Activated CD8-positive, alpha-beta memory T cell treated with anti-CD3 and anti-CD28 coated beads, Interleukin-2, amount 50 U/mL, for 24 hours (primary cell): ENCODE results near the gene GFAP.

Source experiments
- DNase-seq: peaks from one replicate; pipeline ENCODE4 v3.0.0-alpha.2; 2020; ENCODE audit errors: extremely low read depth

The GFAP gene

DNA sequence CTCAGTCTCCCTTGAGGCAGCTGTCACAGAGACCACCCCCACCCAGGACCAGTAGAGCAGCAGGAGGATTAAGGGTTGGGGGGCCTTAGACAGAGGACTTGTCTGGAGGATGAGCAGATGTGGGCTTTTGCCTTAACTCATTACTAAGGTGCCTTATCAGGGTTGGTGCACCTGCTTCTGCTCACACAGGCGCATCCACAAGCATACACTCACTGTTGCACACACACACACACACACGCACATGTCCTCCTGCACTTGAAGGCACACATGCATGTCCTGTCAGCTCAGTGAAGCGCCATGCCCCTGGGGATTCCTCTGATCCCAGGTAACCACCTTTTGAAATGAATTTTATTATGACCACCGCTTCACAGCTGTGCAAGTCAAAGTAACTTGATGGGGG is 1.2 kb downstream of the GFAP start:
- no peak for DNase-seq

- DNase-seq = no peak
Measured at GRCh38 chr17:44913676-44914075, 1.6 kb downstream of the GFAP start.

GRCh38 chr17:44912763-44913544 is 2.3 kb downstream of the GFAP start:
- no peak for DNase-seq

- no peak for DNase-seq
Measured at GRCh38 chr17:44911133-44912001, 3.9 kb downstream of the GFAP start.

DNA sequence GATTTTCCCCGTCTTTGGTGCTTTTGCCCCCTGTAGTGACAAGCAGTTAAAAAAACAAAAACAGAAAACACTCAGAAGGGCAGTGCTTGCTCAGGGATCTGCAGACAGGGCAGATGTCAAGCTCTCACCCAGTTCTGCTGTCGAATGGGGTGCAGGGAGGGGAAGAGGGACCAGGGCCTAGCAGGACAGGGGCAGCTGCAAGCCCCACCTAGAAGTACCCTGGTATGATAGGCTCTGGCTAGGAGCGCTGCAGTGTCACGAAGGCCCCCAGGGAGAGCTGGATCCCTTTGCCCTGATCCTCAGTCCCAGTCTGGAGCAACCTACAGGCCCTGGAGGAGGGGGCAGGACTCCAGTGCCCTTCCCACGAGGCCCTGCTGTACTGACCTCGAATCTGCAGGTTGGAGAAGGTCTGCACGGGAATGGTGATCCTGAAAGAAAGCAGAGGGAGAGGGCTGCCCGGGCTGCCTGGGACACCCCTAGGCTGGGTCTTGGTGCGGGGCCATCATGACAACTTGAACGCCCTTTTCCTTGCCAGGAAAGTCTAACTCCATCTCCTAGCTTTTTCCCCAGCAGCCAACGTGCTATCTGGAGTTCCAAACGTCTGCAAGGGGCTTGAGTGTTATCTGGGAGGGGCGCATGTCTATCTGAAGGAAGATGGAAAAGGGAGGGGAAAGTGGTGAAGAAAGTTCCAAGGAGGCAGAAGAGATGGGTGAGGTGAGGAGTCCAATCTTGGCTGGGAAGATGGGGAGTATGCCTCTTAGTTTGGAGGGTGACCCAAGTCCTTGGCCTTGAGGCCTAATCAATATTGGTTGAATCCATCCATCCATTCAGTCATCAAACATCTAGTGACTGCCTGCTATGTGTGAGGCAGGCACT is 4.8 kb downstream of the GFAP start:
- no peak for DNase-seq

- no peak for DNase-seq
Measured at GRCh38 chr17:44909681-44910144, 5.6 kb downstream of the GFAP start.

GRCh38 chr17:44908761-44909326 is 6.5 kb downstream of the GFAP start:
- DNase-seq = no peak

DNA sequence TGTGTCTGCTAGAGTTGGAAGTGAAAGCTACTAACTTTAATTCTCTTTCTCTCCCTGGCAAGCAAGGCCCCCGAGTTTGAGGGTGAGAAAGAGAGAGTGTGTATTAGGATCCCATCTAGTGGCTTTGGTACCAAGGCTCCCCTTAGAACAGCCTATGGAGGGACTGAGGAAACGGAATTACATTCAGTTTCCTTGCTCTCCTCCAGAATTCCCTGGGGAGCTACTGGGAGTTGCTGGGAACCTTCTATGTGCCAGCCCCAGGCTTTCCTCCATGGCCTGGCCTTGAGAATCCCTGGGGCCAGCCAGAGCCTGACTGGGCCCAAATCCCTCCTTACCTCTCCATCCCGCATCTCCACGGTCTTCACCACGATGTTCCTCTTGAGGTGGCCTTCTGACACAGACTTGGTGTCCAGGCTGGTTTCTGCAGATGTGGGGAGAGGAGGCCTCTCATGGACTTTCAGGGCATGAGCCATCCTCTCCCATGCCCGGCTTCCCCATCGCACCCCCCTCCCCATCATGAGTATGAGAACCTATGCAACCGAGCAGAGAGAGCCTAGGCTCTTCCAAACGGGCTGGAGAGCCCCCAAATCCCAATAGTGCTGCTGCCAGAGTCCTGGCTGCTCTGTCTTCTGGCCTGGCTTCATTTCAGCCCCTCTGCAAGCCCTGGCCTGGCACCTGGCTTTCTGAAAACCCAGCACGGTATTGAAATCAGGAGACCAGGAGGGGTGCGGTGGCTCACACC is 7.4 kb downstream of the GFAP start:
- DNase-seq = no peak

DNA sequence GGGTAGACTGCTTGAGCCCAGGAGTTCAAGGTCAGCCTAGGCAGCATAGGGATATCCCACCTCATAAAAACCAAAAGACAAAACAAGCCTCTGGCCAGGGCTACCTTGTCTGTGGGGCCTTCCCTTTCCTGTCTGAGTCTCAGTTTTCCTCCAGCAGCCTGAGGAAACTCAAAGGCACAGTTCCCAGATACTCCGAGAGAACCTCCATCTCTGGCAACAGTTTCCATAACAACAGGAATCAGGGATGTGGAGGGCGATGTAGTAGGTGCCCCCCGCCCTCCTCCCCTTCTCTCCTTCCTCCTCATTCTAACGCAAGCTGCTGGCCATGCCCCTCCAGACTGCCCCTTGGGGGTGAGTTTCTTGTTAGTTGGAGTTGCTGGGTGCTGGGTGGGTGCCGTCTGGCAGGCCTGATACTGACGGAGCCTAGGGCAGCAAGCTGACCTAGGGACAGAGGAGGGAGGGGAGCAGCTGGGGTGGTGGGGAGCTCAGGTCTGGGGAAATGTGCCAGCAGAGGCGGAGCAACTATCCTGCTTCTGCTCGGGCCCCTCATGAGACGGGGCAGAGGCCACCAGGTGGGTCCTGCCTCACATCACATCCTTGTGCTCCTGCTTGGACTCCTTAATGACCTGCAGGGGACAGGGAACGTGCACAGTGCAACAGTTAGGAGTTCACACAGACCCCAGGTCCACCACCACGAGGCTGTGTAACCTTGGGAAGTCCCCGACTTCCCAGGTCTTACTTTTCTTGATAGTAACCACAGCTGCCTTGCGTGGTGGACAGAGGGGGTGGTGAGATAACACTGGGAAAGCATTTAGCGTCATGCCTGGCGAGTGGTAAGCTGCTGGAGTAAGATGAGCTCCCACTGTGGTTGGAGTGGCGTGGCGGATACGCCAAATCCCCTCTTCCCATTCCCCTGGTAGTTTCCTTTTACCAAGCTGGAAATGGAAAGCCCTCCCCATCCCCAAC is 8.3 kb downstream of the GFAP start:
- no peak for DNase-seq

DNA sequence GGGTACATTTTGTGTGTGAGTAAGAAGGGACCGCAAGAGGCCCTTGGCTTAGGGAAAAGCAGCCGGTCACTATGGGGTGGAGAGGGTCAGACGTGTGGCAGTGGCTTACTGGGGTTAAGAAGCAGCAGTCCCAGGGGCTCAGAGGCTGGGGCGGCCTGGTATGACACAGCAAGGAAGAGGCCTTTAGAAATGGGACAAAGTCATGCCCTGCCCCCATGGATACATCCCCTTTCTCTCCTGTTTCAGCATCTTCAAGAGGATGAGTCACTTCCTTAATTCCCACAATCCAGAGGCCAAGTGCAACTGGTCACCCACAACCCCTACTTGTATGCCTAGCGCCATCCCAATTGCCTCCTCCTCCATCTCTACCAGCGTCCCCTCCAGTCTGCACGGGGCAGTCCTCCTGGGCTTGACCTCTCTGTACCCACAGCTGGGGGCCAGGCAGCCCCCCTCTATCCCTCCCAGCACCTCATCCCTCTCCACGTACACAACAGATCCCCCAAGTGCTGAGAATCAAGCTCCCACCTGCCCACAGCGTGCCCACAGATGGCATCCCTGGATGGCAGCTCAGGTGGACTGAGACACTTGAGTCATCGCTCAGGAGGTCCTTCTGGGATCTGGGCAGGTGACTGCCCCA is 9.2 kb downstream of the GFAP start:
- DNase-seq = no peak

DNA sequence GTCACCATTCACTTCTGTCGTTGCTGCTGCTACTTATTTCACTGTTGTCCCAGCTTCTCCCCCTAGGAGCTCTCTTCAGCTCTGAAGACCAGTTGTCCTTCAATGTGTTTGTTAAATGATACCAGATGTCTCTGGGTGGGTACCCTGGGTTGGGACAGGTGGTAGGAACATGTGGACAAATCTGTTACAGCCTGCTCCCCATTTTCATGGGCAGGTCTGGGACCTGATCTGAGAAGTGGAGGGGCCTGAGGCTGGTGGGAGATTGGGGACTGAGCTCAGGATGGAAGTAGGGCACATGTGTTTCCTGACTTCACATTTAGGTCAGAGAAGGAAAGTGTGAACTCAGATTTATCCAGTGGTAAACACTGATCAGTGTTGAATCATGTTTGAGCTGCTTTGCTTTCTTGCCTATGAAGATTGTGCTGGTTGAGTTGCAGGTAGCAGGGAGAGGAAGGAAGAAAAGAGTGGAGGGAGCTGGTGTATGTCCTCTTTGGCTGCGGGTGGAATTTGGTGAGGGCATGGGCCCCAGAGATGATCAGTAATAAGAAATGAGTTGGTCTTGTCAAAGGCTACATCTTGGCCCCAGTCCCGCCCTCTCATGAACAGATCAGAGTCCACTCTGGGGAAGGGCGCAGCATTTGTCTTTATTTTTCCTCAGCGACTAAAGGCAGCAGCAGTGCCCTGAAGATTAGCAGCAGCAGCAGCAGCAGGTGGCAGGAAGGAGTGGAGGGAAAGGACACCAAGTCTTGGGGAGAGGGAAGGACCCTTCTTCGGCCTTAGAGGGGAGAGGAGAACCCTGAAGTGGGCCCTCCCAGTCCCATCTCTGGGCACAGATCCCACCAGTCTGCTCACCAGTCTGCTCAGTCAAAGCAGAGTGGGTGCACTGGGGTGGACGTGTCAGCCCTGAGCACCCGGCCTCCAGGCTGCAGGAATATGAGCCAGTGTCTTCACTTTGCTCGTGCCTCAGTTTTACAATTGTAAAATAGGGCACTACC is 10.0 kb downstream of the GFAP start:
- no peak for DNase-seq

DNA sequence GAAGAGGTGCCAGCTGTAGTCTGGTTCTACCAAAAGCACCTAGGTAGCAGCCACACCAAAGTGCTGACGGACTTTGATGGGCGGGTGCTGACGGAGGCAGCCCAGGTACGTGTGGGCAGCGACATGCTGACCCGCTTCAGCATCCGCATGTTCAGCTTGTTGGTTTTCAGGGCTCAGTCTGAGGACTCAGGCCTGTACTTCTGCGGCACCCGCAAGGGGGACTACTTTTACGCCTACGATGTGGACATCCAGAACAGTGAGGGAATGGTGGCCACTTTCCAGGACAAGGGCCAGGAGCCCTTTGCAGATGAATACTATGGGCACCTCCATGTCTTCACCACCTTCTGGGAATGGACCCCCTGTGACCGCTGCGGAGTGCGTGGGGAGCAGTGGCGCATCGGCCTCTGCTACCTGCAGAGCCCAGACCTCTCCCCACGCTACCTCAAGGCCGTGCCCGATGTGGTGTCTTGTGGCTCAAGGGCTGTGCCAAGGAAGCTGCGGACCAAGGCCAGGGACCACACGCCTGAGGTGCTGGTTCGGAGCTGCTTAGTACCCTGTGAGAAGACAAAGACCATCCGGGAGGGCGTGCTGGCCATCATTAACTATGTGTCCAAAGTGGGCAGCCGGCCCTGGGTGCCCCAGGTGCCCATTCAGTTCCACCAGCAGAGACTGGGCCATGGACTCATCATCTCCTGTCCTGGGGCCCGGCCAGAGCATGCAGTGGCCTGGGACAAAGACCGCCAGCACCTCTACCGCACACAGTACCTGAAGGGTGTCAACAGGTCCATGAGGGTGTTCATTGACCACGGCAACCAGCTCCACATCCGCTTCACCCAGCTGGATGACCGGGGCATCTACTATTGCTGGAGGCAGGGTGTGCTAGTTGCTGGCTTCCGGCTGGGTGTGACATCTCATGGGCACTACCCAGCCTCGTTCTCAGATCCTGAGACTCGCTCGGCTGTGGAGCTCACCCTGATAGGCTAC is 11.0 kb downstream of the GFAP start:
- no peak for DNase-seq

GRCh38 chr17:44903012-44903685 is 12.2 kb downstream of the GFAP start:
- no peak for DNase-seq

DNA sequence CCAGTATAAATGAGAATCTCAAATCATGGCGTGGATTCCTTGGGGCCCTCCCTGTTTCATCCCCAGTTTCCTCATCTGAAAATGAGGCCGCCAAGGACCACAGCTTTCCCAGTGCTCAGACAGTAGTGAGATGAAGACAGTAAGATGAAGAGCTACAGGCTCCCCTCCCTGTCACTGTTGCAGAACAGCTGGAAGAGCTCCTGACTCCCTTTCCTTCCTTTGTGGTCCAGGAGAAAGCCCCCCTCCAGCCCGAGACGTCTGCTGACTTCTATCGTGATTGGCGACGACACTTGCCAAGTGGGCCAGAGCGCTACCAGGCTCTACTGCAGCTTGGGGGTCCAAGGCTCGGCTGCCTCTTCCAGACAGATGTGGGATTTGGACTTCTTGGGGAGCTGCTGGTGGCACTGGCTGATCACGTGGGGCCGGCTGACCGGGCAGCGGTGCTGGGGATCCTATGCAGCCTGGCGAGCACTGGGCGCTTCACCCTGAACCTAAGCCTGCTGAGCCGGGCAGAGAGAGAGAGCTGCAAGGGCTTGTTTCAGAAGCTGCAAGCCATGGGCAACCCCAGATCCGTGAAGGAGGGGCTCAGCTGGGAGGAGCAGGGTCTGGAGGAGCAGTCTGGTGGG is 13.1 kb downstream of the GFAP start:
- no peak for DNase-seq

DNA sequence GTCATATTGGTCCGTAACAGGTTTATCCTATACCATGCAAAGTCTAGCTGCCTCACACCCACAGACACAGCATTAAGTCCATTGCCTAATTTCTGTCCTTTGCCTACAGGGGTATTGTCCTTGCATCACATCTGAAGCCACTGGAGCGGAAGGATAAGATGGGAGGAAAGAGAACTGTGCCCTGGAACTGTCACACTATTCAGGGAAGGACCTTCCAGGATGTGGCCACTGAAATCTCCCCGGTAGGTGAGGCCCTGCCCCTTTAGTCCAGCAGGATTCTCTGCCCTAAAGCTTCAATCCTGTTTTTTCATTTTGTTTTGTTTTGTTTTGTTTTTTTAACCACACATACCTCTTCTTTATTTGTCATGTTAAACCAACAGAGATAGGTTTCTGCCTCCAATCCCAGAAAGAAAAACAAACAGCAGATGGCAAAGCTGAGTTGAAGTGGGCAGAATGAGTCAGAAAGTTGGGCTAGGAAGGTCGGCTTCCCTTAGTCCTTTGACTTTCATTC is 13.8 kb downstream of the GFAP start:
- no peak for DNase-seq

DNA sequence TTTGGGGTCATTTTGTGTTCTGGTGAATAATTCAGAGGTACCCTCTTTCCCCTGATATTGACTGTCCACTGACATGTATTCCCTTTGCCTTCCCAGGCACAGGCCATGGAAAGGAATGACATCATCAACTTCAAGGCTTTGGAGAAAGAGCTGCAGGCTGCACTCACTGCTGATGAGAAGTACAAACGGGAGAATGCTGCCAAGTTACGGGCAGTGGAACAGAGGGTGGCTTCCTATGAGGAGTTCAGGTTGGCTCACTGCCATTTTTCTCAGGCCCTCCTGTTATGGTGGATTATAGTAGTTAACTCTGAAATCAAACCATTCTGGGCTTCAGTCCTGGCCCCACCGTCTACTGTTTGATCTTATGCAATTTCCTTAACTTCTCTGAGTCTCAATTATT is 14.4 kb downstream of the GFAP start:
- DNase-seq = no peak
